ENCODE measurements around the gene EIF5A.

EIF5A gene

GRCh38 chr17:7283471-7284216, 23.8 kb upstream of the EIF5A start:
- DNase-seq, result no peak
- no peak overlapping the region for H3K4me3 ChIP-seq
- H3K9me3 ChIP-seq, result no peaks in the 10 kb centered on the region
- H3K36me3 ChIP-seq, result no peaks in the 10 kb centered on the region
- H3K4me1 ChIP-seq, result peaks cover 0 to 27% (median 21%) of the 10 kb centered on the region in 4 donors
- TF ChIP-seq CTCF (IDR thresholded peaks at IDR 0.05), result no peak
- H3K27me3 ChIP-seq, result peaks cover 0 to 8% of the 10 kb centered on the region in 2 donors
- intact Hi-C loops (cut with DNase I; ENCODE audit: low total_unique reads), result no loop called here
- H3K27ac ChIP-seq, result no peak overlapping the region

- Histone ChIP-seq H3K4me3 (no peak overlapping the region), H3K9me3 (no peaks in the 10 kb centered on the region), H3K4me1 (peaks cover 0 to 27% (median 21%) of the 10 kb centered on the region in 4 donors), H3K36me3 (no peaks in the 10 kb centered on the region), H3K27ac (no peak overlapping the region), H3K27me3 (peaks cover 0 to 20% of the 10 kb centered on the region in 2 donors)
- TF ChIP-seq CTCF (IDR thresholded peaks at IDR 0.05), result no peak
- intact Hi-C loops (cut with DNase I; ENCODE audit: low total_unique reads), result no loop called here
- DNase-seq, result no peak
Measured at GRCh38 chr17:7284911-7285310, 22.5 kb upstream of the EIF5A start.

GRCh38 chr17:7285679-7286078, 21.7 kb upstream of the EIF5A start:
- no peaks in the 10 kb centered on the region for H3K36me3 ChIP-seq
- TF ChIP-seq CTCF (IDR thresholded peaks at IDR 0.05), result no peak
- no peak overlapping the region for H3K27ac ChIP-seq
- intact Hi-C loops (cut with DNase I; ENCODE audit: low total_unique reads), result no loop called here
- H3K9me3 ChIP-seq, result no peaks in the 10 kb centered on the region
- H3K27me3 ChIP-seq, result peaks cover 0 to 27% of the 10 kb centered on the region in 2 donors
- peaks cover 0 to 22% (median 17%) of the 10 kb centered on the region in 4 donors for H3K4me1 ChIP-seq
- no peak for DNase-seq
- no peak overlapping the region for H3K4me3 ChIP-seq

- peaks cover 0 to 20% (median 13%) of the 10 kb centered on the region in 4 donors for H3K4me1 ChIP-seq
- DNase-seq, result no peak
- no peaks in the 10 kb centered on the region for H3K9me3 ChIP-seq
- no peak for TF ChIP-seq CTCF (IDR thresholded peaks at IDR 0.05)
- no peak overlapping the region for H3K27ac ChIP-seq
- H3K27me3 ChIP-seq, result peaks cover 0 to 65% of the 10 kb centered on the region in 2 donors
- intact Hi-C loops (cut with DNase I; ENCODE audit: low total_unique reads), result no loop called here
- H3K4me3 ChIP-seq, result no peak overlapping the region
- H3K36me3 ChIP-seq, result no peaks in the 10 kb centered on the region
Measured at GRCh38 chr17:7289256-7290032, 18.0 kb upstream of the EIF5A start.

GRCh38 chr17:7290166-7290565, 17.3 kb upstream of the EIF5A start:
- intact Hi-C loops (cut with DNase I; ENCODE audit: low total_unique reads), result no loop called here
- Histone ChIP-seq H3K9me3 (no peaks in the 10 kb centered on the region), H3K36me3 (no peaks in the 10 kb centered on the region), H3K4me3 (no peak overlapping the region), H3K4me1 (peaks cover 0 to 28% (median 20%) of the 10 kb centered on the region in 4 donors), H3K27me3 (peaks cover 0 to 72% of the 10 kb centered on the region in 2 donors), H3K27ac (no peak overlapping the region)
- no peak for TF ChIP-seq CTCF (IDR thresholded peaks at IDR 0.05)
- DNase-seq, result peak in 1 of 2 donors; percentile 60
